ENCODE measurements around the gene DDX59.

DNA sequence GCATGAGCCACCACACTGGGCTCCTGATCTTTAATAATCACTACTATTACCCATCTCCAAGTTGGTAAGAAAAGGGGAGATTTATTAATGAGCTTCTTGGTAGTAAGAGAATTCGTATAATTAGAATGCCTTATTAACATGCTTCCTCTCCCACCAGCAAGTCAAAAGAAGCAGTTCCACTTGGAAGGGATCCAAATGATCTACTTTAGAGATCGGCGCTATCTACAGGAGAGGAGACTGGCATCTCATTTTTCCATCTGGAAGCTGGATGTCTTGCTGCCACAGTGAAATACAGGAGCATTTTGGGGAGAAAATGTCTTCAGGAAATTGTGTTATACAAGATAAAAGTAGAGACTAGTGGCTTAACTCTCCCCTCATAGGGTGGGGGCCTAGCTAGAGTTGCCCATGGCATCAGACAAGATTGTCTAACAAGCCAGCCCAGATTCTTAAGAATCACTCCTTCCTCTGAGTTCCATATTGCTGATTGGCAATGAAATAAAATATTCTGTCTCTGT is 35.3 kb upstream of the DDX59 start:
- TF ChIP-seq ARNT (IDR thresholded peaks at IDR 0.05) (no peak), FOXA1 (IDR thresholded peaks at IDR 0.05) (no peak), BHLHE40 (IDR thresholded peaks at IDR 0.05; ENCODE audit: borderline replicate concordance) (no peak), SP1 (IDR thresholded peaks at IDR 0.05) (no peak), FOXK2 (IDR thresholded peaks at IDR 0.05) (no peak), ELF4 (IDR thresholded peaks at IDR 0.05) (no peak), HDGF (IDR thresholded peaks at IDR 0.05; ENCODE audit: borderline replicate concordance) (no peak), NFRKB (IDR thresholded peaks at IDR 0.05) (no peak), SUZ12 (IDR thresholded peaks at IDR 0.05) (no peak), FOXM1 (IDR thresholded peaks at IDR 0.05; ENCODE audit: borderline replicate concordance) (no peak), TARDBP (IDR thresholded peaks at IDR 0.05) (no peak), L3MBTL2 (conservative IDR thresholded peaks at IDR 0.05) (no peak)
